ENCODE results near the gene SHANK1.

SHANK1 gene

DNA sequence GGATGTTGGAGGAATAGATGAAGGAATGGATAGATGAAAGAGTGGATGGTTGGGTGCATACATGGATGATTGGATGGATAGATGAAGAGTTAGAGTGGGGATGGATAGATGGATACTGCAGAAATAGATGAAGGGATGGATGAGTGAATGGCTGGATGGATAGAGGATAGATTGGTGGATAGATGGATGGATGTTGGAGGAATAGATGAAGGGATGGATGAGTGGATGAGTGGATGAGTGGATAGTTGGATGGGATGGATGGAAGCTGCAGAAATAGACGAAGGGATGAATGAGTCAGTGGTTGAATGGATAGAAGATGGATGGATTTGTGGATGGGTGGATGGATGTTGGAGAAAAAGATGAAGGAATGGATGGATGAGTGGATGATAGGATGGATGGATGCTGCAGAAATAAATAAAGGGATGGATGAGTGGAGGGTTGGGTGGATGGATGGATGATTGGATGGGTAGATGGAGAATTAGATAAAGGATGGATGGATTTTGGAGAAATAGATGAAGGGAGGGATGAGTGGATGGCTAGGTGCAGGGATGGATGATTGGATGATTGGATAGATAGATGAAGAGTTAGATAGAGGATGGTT lies 75.2 kb downstream of the SHANK1 start:
- no peak overlapping the region for H3K4me3 ChIP-seq (ENCODE audit: low read depth, low read length)
- TF ChIP-seq, protein P1, sequence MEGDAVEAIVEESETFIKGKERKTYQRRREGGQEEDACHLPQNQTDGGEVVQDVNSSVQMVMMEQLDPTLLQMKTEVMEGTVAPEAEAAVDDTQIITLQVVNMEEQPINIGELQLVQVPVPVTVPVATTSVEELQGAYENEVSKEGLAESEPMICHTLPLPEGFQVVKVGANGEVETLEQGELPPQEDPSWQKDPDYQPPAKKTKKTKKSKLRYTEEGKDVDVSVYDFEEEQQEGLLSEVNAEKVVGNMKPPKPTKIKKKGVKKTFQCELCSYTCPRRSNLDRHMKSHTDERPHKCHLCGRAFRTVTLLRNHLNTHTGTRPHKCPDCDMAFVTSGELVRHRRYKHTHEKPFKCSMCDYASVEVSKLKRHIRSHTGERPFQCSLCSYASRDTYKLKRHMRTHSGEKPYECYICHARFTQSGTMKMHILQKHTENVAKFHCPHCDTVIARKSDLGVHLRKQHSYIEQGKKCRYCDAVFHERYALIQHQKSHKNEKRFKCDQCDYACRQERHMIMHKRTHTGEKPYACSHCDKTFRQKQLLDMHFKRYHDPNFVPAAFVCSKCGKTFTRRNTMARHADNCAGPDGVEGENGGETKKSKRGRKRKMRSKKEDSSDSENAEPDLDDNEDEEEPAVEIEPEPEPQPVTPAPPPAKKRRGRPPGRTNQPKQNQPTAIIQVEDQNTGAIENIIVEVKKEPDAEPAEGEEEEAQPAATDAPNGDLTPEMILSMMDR (IDR thresholded peaks at IDR 0.05; ENCODE audit: low read depth, low read length) = no peak
- DNase-seq (ENCODE audit: low read depth, low spot score) = no peak
- in situ Hi-C loops (cut with HindIII; ENCODE audit: low sequenced_read_pairs) = no loop called here

DNA sequence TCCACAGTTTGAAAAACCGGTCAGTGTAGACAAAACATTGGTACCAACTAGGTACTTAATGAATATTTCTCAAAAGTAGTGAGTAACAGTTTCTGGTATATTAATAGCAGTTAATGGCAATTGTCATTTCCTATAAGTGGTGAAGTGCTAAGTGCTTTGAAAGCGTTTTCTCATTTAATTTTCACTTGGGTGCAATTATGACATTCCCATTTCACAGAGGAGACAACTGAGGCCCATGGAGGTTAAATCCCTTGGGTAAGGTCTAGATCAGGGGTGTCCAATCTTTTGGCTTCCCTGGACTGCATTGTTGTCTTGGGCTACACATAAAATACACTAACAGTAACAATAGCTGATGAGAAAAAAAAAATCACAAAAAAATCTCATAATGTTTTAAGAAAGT lies 79.2 kb downstream of the SHANK1 start:
- no peak overlapping the region for H3K4me3 ChIP-seq (ENCODE audit: low read depth, low read length)
- DNase-seq (ENCODE audit: low read depth, low spot score) = no peak
- TF ChIP-seq, protein P1 (IDR thresholded peaks at IDR 0.05; ENCODE audit: low read depth, low read length) = no peak
- in situ Hi-C loops (cut with HindIII; ENCODE audit: low sequenced_read_pairs) = no loop called here

DNA sequence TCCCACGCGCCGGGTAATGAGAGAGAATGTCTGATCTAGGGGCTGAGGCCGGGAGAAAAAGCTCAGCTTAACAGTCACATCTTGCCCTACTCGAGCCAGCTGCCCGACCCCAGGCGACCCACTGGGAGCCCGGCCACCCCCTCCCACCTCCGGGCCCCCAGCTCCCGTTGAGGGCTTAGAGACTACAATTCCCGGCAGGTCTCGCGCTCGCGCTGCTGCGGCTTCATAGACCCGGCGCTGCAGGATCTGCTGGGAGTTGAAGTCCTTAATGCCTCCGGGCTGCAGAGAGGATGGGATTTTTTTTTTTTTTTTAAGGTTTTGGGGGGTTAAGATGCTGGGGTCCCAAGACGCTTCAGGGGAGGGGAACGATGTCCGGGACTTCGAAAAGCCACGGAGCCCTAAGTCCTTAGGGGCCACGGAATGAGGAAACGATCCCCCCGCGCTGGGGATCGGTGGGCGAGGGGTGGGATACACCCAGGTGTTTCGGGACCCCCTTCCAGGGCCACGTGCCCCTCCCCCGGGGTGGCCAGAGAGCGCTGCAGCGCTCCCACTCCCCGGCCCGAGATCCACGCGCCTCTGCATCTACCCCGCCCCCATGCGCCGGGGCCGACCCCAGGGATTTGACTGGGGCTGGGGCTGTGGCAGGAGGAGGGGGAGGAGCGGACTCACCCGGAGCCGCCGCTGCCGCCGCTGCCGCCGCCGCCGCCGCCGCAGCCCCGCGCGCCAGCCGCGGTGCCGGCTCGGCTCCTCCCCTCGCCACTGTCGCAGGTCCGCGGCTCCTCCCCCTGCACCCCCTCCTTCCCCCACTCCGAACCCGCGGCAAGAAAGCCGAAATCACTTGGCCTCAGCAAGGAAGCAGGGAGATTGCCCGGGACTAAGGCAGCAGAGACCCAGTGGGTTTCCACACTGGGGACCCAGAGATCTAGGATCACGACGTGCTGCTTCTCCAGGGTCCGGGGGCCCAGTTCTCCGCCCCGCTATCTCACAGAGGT lies 80.2 kb downstream of the SHANK1 start, which contains the start of gene SYT3:
TSS of gene SYT3 (minus strand) at position 761 of the 992 bp plus-strand sequence. CDS start 2,470 bp downstream, outside the sequence.
- peak within 1 kb of the TSS; percentile 26 for H3K4me3 ChIP-seq (ENCODE audit: low read depth, low read length)
- TF ChIP-seq, protein P1 (IDR thresholded peaks at IDR 0.05; ENCODE audit: low read depth, low read length) = no peak
- in situ Hi-C loops (cut with HindIII; ENCODE audit: low sequenced_read_pairs) = no loop called here
- no peak for DNase-seq (ENCODE audit: low read depth, low spot score)

DNA sequence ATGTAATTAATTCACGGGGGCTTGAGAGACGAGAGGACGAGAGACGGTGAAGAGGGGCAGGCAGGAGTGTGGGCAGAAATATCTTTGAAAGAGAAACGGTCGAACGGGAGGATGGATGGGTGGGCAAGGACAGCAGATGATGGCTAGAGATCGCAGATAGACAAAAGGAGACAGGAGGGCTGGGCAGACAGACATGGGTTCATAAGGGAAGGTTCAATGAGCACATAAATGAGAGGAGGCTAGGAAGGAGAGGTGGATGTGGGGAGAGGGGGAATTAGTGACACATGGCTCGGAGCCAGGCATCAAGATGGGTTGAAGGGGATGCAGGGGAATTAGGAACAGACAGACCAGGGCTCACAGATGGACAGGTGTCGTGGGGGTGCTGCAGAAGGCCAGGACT lies 81.0 kb downstream of the SHANK1 start:
- no peak overlapping the region for H3K4me3 ChIP-seq (ENCODE audit: low read depth, low read length)
- TF ChIP-seq, protein P1 (IDR thresholded peaks at IDR 0.05; ENCODE audit: low read depth, low read length) = no peak
- no peak for DNase-seq (ENCODE audit: low read depth, low spot score)
- in situ Hi-C loops (cut with HindIII; ENCODE audit: low sequenced_read_pairs) = no loop called here

DNA sequence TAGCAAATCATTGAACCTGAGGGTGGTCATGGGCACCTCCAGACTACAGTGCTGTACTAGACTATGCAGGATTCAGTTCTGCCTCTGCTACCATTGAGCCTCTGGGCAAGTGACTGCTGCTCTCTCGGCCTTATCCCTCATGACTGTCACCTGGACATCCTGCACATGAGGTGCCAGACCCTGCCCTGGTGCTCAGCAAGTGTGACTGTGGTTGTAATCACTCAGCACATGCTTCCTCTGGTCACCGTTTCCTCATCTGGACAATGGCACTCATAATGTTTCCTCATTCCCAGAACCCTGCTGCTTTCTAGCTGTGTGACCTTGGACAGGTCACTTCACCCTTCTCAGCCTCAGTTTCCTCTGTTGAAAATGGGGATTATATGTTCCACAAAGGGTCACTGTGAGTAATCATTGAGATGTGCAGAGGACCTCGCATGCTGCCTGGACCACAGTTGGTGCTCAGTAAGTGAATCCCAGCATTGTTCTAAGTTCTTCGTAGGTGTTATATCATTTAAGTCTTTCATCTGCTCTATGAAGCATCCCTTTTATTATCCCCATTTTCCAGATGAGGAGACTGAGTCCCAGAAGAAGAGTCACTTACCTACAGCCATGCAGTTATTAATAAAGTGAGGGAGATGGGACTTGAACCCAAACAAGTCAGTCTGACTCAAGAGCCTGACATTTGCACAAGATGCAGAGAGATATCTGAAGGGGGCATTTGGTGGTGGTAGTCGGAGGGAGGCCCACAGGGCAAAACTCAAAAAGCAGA lies 83.1 kb downstream of the SHANK1 start:
- H3K4me3 ChIP-seq (ENCODE audit: low read depth, low read length) = no peak overlapping the region
- DNase-seq (ENCODE audit: low read depth, low spot score) = no peak
- TF ChIP-seq, protein P1 (IDR thresholded peaks at IDR 0.05; ENCODE audit: low read depth, low read length) = no peak
- in situ Hi-C loops (cut with HindIII; ENCODE audit: low sequenced_read_pairs) = no loop called here

DNA sequence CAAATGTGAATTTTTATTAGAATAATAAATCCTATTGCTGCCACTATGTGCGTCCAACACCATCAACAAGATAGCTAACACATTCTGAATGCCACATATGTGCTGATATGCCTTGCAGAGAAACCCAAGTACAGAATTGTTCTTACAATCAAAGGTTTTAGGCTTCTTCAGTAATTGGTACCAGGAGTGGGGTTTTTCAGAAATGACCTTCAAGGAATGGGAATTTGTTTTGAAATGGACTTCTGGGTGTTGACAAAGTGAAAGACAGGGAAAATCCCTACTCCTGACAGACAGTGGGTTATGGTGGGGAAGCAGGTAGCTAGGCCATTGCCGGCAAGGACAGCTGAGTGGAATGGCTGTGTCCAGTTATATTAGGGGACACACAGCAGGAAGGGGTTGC lies 85.6 kb downstream of the SHANK1 start:
- no peak for DNase-seq (ENCODE audit: low read depth, low spot score)
- in situ Hi-C loops (cut with HindIII; ENCODE audit: low sequenced_read_pairs) = no loop called here
- H3K4me3 ChIP-seq (ENCODE audit: low read depth, low read length) = no peak overlapping the region
- TF ChIP-seq, protein P1 (IDR thresholded peaks at IDR 0.05; ENCODE audit: low read depth, low read length) = no peak
